DMS153 treated with DMSO at 0.1 percent for 48 hours (cell line): ENCODE results near the gene ZNF213.
A peak's percentile ranks its signal among the peaks of the same experiment; 100 is the strongest.

Experiments
- DNase-seq: peaks from one replicate; lab custom pipeline; 2025; ENCODE audit not compliant: unreplicated experiment; lab: John Stamatoyannopoulos, UW

The ZNF213 gene

GRCh38 chr16:3101018-3101840 lies 33.6 kb upstream of the ZNF213 start:
- no peak for DNase-seq

- DNase-seq: no peak
Measured at GRCh38 chr16:3101841-3102470, 32.9 kb upstream of the ZNF213 start.

- DNase-seq: peak; percentile 78
Measured at GRCh38 chr16:3106205-3106928, 28.5 kb upstream of the ZNF213 start.

GRCh38 chr16:3112058-3112880 lies 22.6 kb upstream of the ZNF213 start, which contains the start of gene ZNF205:
Gene ZNF205, plus strand, starts transcription at chr16:3112586. Its CDS starts 845 bp downstream, at chr16:3113431.
- DNase-seq: peak; percentile 66

GRCh38 chr16:3112881-3113574 lies 21.8 kb upstream of the ZNF213 start:
- DNase-seq: no peak

- DNase-seq: no peak
Measured at GRCh38 chr16:3113765-3114479, 20.9 kb upstream of the ZNF213 start.

GRCh38 chr16:3115003-3115402 lies 19.8 kb upstream of the ZNF213 start:
- DNase-seq: no peak

GRCh38 chr16:3115561-3115960 lies 19.3 kb upstream of the ZNF213 start:
- no peak for DNase-seq

GRCh38 chr16:3118204-3118790 lies 16.5 kb upstream of the ZNF213 start:
- DNase-seq: no peak

GRCh38 chr16:3118846-3119245 lies 16.0 kb upstream of the ZNF213 start:
- DNase-seq: no peak

GRCh38 chr16:3119286-3119685 lies 15.5 kb upstream of the ZNF213 start:
- DNase-seq: no peak

GRCh38 chr16:3119701-3120408 lies 15.0 kb upstream of the ZNF213 start:
- no peak for DNase-seq

GRCh38 chr16:3120435-3120834 lies 14.4 kb upstream of the ZNF213 start:
- no peak for DNase-seq

GRCh38 chr16:3121851-3122467 lies 12.9 kb upstream of the ZNF213 start:
- no peak for DNase-seq

GRCh38 chr16:3122926-3123570 lies 11.8 kb upstream of the ZNF213 start:
- DNase-seq: no peak

- peak; percentile 91 for DNase-seq
Measured at GRCh38 chr16:3123986-3124886, 10.6 kb upstream of the ZNF213 start.

GRCh38 chr16:3127745-3128144 lies 7.1 kb upstream of the ZNF213 start:
- DNase-seq: no peak
